Measurements from ENCODE around the gene POGLUT3.

- TF ChIP-seq POLR2AphosphoS5 (IDR thresholded peaks at IDR 0.05; ENCODE audit: borderline replicate concordance, low read depth, low read length) (no peak), EZH2 (IDR thresholded peaks at IDR 0.05) (no peak), FOXP2 (optimal IDR thresholded peaks at IDR 0.05; ENCODE audit: control extremely low read depth, extremely low read length, insufficient read depth) (no peak)
Measured at GRCh38 chr11:108511851-108512474, 13.8 kb upstream of the POGLUT3 start.
